Measurements from ENCODE around the gene POLD2.
"Not testable (repeated sequence)": the region's sequence is repeated elsewhere in the genome, so short reads cannot be mapped to it uniquely, and the experiment has no call there.

The POLD2 gene

GRCh38 chr7:44132039-44132438 lies 8.7 kb upstream of the POLD2 start:
- TF ChIP-seq CTCF (IDR thresholded peaks at IDR 0.05; ENCODE audit: low read depth, low read length) = no peak
- DNase-seq (ENCODE audit: extremely low read depth, low read depth) = no peak

GRCh38 chr7:44131173-44132029 lies 8.1 kb upstream of the POLD2 start:
- TF ChIP-seq CTCF (IDR thresholded peaks at IDR 0.05; ENCODE audit: low read depth, low read length) = peak; percentile 37
- DNase-seq (ENCODE audit: extremely low read depth, low read depth) = no peak

GRCh38 chr7:44128721-44129582 lies 5.6 kb upstream of the POLD2 start:
- DNase-seq (ENCODE audit: extremely low read depth, low read depth) = no peak
- no peak for TF ChIP-seq CTCF (IDR thresholded peaks at IDR 0.05; ENCODE audit: low read depth, low read length)

- DNase-seq (ENCODE audit: extremely low read depth, low read depth) = no peak
- TF ChIP-seq CTCF (IDR thresholded peaks at IDR 0.05; ENCODE audit: low read depth, low read length) = no peak
Measured at GRCh38 chr7:44127161-44127560, 3.8 kb upstream of the POLD2 start.

- not testable (repeated sequence) for DNase-seq (ENCODE audit: extremely low read depth, low read depth)
Measured at GRCh38 chr7:44126574-44126973, 3.2 kb upstream of the POLD2 start.

- no peak for DNase-seq (ENCODE audit: extremely low read depth, low read depth)
- no peak for TF ChIP-seq CTCF (IDR thresholded peaks at IDR 0.05; ENCODE audit: low read depth, low read length)
Measured at GRCh38 chr7:44124822-44125202, 1.5 kb upstream of the POLD2 start.

- TF ChIP-seq CTCF (IDR thresholded peaks at IDR 0.05; ENCODE audit: low read depth, low read length) = no peak
- DNase-seq (ENCODE audit: extremely low read depth, low read depth) = no peak
Measured at GRCh38 chr7:44122529-44122928, 819 bp downstream of the POLD2 start.

Measured in AG09319 (cell line).